ENCODE data around the gene JMJD1C.
A peak's percentile ranks its signal among the peaks of the same experiment; 100 is the strongest.
"Not testable (repeated sequence)": the region's sequence is repeated elsewhere in the genome, so short reads cannot be mapped to it uniquely, and the experiment has no call there.

Gene JMJD1C

DNA sequence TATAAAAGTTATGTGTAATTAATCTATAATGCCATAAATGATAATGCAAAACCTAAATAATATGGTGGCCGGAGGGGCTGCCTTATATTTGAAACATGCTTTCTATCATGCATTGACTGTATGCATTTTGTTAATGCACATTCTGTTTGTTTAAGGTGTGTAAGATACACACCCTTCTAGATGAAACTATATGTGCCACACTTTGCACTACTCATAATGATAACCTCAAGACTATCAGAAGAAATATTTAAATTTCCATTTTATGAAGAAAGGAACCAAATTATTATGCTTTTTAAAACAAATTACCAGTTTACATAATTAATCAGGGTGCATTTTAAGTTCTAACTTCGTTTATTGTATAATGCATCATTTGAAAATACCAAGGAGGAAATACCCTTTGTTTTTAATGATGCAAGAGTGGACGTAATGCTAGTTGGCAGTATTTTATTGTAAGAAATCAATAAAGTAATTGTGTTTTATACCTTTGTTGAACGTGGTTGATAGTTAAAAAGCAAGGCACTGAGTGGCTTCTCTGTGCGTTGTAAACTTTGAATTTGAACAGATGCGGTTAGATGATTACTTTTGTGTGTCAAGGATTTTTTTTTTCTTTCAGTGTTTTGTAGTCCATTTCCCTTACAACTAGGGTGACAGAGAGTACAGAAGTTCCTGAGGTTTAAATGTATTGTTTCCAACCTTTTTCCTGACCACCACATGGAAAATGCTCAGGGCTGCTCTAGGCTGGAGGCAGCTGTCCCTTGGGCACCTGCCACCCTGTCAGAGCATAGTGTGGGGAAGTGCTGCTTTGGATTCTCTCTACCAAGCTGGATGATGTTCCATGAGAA lies 311.0 kb downstream of the JMJD1C start:
- no peaks in the 10 kb centered on the region for H3K4me1 ChIP-seq (ENCODE audit: control insufficient read depth, insufficient read depth, low read length)
- peaks cover 3 to 38% of the 10 kb centered on the region in 2 experiments; a peak in 2 of 3 replicates for H3K36me3 ChIP-seq (ENCODE audit: control insufficient read depth in 2 of 2, insufficient read depth in 1 of 2, low read length in 2 of 2)
- ChIA-PET CTCF (interaction anchor here (0.9 to 1.3 kb wide), 2 partner anchors 16 to 613 kb away, joined by 3 to 4 read pairs; no protein-coding TSS in a partner anchor), POLR2A (no interaction called here)
- H3K4me3 ChIP-seq (ENCODE audit: low read depth, low read length): no peak overlapping the region
- TF ChIP-seq GLI2 (tag by site-specific recombination; IDR thresholded peaks at IDR 0.05; ENCODE audit: borderline replicate concordance, low read depth) (no peak), ZNF426 (tag by site-specific recombination; IDR thresholded peaks at IDR 0.05) (no peak), ZXDB (tag by site-specific recombination; IDR thresholded peaks at IDR 0.05) (no peak), HOXC10 (CRISPR knock-in tag; IDR thresholded peaks at IDR 0.05) (no peak), ZNF23 (tag by site-specific recombination; IDR thresholded peaks at IDR 0.05; ENCODE audit: borderline replicate concordance) (no peak)
- no peaks in the 10 kb centered on the region for H3K9me3 ChIP-seq (ENCODE audit: control insufficient read depth, insufficient read depth, low read depth, low read length)
- no peak overlapping the region for H3K27ac ChIP-seq (ENCODE audit: extremely low read depth, low read depth, low read length)

DNA sequence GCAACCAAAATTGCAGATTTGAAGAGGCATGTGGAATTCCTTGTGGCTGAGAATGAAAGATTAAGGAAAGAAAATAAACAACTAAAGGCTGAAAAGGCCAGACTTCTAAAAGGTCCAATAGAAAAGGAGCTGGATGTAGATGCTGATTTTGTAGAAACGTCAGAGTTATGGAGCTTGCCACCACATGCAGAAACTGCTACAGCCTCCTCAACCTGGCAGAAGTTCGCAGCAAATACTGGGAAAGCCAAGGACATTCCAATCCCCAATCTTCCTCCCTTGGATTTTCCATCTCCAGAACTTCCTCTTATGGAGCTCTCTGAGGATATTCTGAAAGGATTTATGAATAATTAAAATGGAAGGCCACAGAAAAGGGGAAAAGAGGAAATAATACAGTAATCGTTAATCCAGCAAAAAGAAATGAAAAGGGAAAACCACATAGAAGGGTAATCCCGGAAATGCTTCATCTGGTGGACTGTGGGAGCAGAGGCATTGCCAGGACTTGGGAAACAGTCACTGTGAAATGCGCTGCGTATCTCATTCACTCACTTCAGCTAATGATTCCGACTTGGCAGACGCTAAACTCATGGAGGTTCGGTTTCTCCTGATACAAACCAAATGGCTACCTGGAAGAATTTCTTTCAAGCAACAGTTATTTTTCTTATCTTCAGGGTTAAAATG lies 311.8 kb downstream of the JMJD1C start:
- H3K36me3 ChIP-seq (ENCODE audit: control insufficient read depth in 2 of 2, insufficient read depth in 1 of 2, low read length in 2 of 2): peaks cover 3 to 38% of the 10 kb centered on the region in 2 experiments; a peak in 2 of 3 replicates
- H3K9me3 ChIP-seq (ENCODE audit: control insufficient read depth, insufficient read depth, low read depth, low read length); H3K4me3 ChIP-seq (ENCODE audit: low read depth, low read length); POLR2A ChIA-PET; H3K4me1 ChIP-seq (ENCODE audit: control insufficient read depth, insufficient read depth, low read length); CTCF ChIA-PET; H3K27ac ChIP-seq (ENCODE audit: extremely low read depth, low read depth, low read length): not testable (repeated sequence)

DNA sequence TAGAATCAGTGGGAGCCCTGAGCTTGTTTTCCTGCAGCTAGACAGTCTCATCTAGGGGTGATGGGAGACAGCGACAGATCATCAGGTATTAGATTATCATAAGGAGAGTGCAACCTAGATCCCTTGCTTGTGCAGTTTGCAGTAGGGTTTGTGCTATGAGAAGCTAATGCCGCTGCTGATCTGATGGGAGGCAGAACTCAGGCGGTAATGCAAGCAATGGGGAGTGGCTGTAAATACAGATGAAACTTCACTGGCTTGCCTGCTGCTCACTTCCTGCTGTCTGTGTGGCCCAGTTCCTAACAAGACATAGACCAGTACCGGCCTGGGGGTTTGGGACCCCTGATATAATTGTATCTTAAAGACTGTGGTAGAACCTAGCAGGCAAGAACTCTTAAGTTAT lies 315.0 kb downstream of the JMJD1C start:
- peaks cover 7 to 38% of the 10 kb centered on the region in 2 experiments; a peak in 2 of 3 replicates for H3K36me3 ChIP-seq (ENCODE audit: control insufficient read depth in 2 of 2, insufficient read depth in 1 of 2, low read length in 2 of 2)
- H3K9me3 ChIP-seq (ENCODE audit: control insufficient read depth, insufficient read depth, low read depth, low read length): no peaks in the 10 kb centered on the region
- no peak overlapping the region for H3K4me3 ChIP-seq (ENCODE audit: low read depth, low read length)
- TF ChIP-seq ZNF610 (tag by site-specific recombination; IDR thresholded peaks at IDR 0.05; ENCODE audit: borderline replicate concordance) (peak; percentile 98), ZNF157 (tag by site-specific recombination; IDR thresholded peaks at IDR 0.05) (no peak)
- no peak overlapping the region for H3K27ac ChIP-seq (ENCODE audit: extremely low read depth, low read depth, low read length)
- CTCF ChIA-PET: interaction anchor here (1.2 kb wide), 1 partner anchor 11 kb away, joined by 3 read pairs; no protein-coding TSS in a partner anchor
- H3K4me1 ChIP-seq (ENCODE audit: control insufficient read depth, insufficient read depth, low read length): no peaks in the 10 kb centered on the region
- POLR2A ChIA-PET: no interaction called here

DNA sequence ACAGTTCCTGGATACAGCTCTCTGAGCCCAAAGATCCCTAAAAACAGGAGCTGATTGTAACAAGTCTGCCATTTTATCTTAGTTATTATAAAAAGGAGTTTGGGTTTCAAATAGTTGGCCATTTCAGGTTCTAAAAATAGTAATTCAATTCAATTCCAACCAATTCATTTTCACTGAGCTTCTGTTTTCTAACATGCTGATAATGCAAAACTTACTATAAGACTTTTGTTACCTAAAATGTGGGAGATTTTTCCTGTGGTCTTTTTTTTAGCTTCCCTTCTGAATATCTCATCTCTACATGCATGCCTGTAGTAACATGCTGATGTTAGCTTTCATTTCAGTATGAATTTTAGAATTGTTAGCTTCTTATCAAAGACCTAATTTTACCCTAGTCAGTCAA lies 319.3 kb downstream of the JMJD1C start:
- CTCF ChIA-PET: interaction anchor here (0.6 to 1.2 kb wide), 3 partner anchors 20 to 1040 kb away, joined by 4 to 5 read pairs (median 5); no protein-coding TSS in a partner anchor
- Histone ChIP-seq H3K36me3 (ENCODE audit: control insufficient read depth in 2 of 2, insufficient read depth in 1 of 2, low read length in 2 of 2) (peaks cover 4 to 5% of the 10 kb centered on the region in 2 experiments; a peak in 2 of 3 replicates), H3K4me3 (ENCODE audit: low read depth, low read length) (no peak overlapping the region), H3K9me3 (ENCODE audit: control insufficient read depth, insufficient read depth, low read depth, low read length) (no peaks in the 10 kb centered on the region), H3K27ac (ENCODE audit: extremely low read depth, low read depth, low read length) (no peak overlapping the region), H3K4me1 (ENCODE audit: control insufficient read depth, insufficient read depth, low read length) (no peaks in the 10 kb centered on the region)
- POLR2A ChIA-PET: no interaction called here
- TF ChIP-seq, protein P1, sequence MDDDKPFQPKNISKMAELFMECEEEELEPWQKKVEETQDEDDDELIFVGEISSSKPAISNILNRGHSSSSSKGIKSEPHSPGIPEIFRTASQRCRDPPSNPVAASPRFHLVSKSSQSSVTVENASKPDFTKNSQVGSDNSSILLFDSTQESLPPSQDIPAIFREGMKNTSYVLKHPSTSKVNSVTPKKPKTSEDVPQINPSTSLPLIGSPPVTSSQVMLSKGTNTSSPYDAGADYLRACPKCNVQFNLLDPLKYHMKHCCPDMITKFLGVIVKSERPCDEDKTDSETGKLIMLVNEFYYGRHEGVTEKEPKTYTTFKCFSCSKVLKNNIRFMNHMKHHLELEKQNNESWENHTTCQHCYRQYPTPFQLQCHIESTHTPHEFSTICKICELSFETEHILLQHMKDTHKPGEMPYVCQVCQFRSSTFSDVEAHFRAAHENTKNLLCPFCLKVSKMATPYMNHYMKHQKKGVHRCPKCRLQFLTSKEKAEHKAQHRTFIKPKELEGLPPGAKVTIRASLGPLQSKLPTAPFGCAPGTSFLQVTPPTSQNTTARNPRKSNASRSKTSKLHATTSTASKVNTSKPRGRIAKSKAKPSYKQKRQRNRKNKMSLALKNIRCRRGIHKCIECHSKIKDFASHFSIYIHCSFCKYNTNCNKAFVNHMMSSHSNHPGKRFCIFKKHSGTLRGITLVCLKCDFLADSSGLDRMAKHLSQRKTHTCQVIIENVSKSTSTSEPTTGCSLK (tag by site-specific recombination; IDR thresholded peaks at IDR 0.05): no peak
- TF ChIP-seq ZNF202 (tag by site-specific recombination; IDR thresholded peaks at IDR 0.05; ENCODE audit: borderline replicate concordance) (no peak), ZEB2 (tag by site-specific recombination; IDR thresholded peaks at IDR 0.05) (no peak), ZNF623 (tag by site-specific recombination; IDR thresholded peaks at IDR 0.05) (no peak), KLF1 (tag by site-specific recombination; IDR thresholded peaks at IDR 0.05) (no peak), ZNF19 (tag by site-specific recombination; IDR thresholded peaks at IDR 0.05; ENCODE audit: low read depth) (no peak), MYNN (tag by site-specific recombination; IDR thresholded peaks at IDR 0.05; ENCODE audit: borderline replicate concordance) (no peak), ZNF561 (tag by site-specific recombination; IDR thresholded peaks at IDR 0.05; ENCODE audit: borderline replicate concordance) (no peak), ZNF184 (tag by site-specific recombination; IDR thresholded peaks at IDR 0.05) (no peak), YY2 (tag by site-specific recombination; IDR thresholded peaks at IDR 0.05) (no peak), ZNF416 (tag by site-specific recombination; IDR thresholded peaks at IDR 0.05) (no peak)
- TF ChIP-seq, protein P2, sequence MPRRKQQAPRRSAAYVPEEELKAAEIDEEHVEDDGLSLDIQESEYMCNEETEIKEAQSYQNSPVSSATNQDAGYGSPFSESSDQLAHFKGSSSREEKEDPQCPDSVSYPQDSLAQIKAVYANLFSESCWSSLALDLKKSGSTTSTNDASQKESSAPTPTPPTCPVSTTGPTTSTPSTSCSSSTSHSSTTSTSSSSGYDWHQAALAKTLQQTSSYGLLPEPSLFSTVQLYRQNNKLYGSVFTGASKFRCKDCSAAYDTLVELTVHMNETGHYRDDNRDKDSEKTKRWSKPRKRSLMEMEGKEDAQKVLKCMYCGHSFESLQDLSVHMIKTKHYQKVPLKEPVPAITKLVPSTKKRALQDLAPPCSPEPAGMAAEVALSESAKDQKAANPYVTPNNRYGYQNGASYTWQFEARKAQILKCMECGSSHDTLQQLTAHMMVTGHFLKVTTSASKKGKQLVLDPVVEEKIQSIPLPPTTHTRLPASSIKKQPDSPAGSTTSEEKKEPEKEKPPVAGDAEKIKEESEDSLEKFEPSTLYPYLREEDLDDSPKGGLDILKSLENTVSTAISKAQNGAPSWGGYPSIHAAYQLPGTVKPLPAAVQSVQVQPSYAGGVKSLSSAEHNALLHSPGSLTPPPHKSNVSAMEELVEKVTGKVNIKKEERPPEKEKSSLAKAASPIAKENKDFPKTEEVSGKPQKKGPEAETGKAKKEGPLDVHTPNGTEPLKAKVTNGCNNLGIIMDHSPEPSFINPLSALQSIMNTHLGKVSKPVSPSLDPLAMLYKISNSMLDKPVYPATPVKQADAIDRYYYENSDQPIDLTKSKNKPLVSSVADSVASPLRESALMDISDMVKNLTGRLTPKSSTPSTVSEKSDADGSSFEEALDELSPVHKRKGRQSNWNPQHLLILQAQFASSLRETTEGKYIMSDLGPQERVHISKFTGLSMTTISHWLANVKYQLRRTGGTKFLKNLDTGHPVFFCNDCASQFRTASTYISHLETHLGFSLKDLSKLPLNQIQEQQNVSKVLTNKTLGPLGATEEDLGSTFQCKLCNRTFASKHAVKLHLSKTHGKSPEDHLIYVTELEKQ (tag by site-specific recombination; IDR thresholded peaks at IDR 0.05; ENCODE audit: borderline replicate concordance): no peak
- TF ChIP-seq, protein P3, sequence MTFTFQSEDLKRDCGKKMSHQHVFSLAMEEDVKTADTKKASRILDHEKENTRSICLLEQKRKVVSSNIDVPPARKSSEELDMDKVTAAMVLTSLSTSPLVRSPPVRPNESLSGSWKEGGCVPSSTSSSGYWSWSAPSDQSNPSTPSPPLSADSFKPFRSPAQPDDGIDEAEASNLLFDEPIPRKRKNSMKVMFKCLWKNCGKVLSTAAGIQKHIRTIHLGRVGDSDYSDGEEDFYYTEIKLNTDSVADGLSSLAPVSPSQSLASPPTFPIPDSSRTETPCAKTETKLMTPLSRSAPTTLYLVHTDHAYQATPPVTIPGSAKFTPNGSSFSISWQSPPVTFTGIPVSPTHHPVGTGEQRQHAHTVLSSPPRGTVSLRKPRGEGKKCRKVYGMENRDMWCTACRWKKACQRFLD (tag by site-specific recombination; IDR thresholded peaks at IDR 0.05): no peak

Measured in HEK293 (cell line).